SK-N-SH (cell line): Measurements from ENCODE around the gene CHSY3.

Source experiments
- ELF1 ChIP-seq: IDR thresholded peaks from 2 replicates; pipeline ENCODE4 v1.4.0; 2012
- EP300 ChIP-seq, 2 experiments: IDR thresholded peaks; 2 replicates each; pipeline versions ENCODE4 v1.4.0 to v1.6.1; 2012; ENCODE audit warnings: borderline replicate concordance in 1 of 2, low read depth in 1 of 2, low read length in 1 of 2
- POLR2AphosphoS5 ChIP-seq: IDR thresholded peaks from 2 replicates; pipeline ENCODE4 v1.6.1; 2012; ENCODE audit warnings: low read depth, low read length
- SIN3A ChIP-seq: IDR thresholded peaks from 2 replicates; pipeline ENCODE4 v1.6.1; 2012; ENCODE audit warnings: low read depth, mild to moderate bottlenecking, low read length, moderate library complexity, borderline replicate concordance
- TAF1 ChIP-seq: IDR thresholded peaks from 2 replicates; pipeline ENCODE4 v1.6.1; 2012; ENCODE audit warnings: low read depth, mild to moderate bottlenecking, low read length, moderate library complexity, borderline replicate concordance
- TCF12 ChIP-seq: IDR thresholded peaks from 2 replicates; pipeline ENCODE4 v1.4.0; 2012
- TF ChIP-seq, protein P1 (sequence below): fragments of 200-600 bp; sonication (generic); IDR thresholded peaks from 2 replicates; pipeline ENCODE4 v1.6.1; 2017; ENCODE audit warnings: antibody characterized with exemption, mild to moderate bottlenecking, moderate library complexity
- TF ChIP-seq, protein P2 (sequence below): IDR thresholded peaks from 2 replicates; pipeline ENCODE4 v1.6.1; 2012; ENCODE audit warnings: mild to moderate bottlenecking, low read depth, low read length, moderate library complexity
- TF ChIP-seq, protein P3 (sequence below): IDR thresholded peaks from 2 replicates; pipeline ENCODE4 v1.4.0; 2012; ENCODE audit warnings: low read depth

DNA sequence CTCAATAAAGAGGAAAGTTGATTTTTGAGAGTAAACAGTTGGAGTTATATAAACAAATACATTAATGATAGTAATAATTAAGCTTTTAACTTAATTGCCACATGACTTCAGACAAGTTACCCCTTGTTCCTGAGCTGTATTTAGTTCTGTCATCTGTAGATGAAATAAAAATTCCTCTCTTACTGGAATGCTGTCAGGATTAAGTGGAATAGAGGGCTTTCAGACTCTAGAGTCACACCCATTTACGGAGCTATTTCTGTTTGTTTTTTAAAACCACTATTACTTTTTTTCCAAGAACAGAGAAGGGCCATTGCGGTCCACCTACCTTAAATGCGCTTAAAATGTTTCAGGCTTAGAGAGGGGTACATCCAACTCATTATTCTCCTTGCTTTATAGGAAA lies 170.6 kb downstream of the CHSY3 start:
- TF ChIP-seq TCF12 (no peak), TAF1 (no peak), SIN3A (no peak), EP300 (IDR thresholded peaks at IDR 0.05; ENCODE audit: borderline replicate concordance in 1 of 2, low read depth in 1 of 2, low read length in 1 of 2) (no peak), POLR2AphosphoS5 (no peak), ELF1 (no peak)
- TF ChIP-seq, protein P1, sequence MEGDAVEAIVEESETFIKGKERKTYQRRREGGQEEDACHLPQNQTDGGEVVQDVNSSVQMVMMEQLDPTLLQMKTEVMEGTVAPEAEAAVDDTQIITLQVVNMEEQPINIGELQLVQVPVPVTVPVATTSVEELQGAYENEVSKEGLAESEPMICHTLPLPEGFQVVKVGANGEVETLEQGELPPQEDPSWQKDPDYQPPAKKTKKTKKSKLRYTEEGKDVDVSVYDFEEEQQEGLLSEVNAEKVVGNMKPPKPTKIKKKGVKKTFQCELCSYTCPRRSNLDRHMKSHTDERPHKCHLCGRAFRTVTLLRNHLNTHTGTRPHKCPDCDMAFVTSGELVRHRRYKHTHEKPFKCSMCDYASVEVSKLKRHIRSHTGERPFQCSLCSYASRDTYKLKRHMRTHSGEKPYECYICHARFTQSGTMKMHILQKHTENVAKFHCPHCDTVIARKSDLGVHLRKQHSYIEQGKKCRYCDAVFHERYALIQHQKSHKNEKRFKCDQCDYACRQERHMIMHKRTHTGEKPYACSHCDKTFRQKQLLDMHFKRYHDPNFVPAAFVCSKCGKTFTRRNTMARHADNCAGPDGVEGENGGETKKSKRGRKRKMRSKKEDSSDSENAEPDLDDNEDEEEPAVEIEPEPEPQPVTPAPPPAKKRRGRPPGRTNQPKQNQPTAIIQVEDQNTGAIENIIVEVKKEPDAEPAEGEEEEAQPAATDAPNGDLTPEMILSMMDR, result no peak
- TF ChIP-seq, protein P2, sequence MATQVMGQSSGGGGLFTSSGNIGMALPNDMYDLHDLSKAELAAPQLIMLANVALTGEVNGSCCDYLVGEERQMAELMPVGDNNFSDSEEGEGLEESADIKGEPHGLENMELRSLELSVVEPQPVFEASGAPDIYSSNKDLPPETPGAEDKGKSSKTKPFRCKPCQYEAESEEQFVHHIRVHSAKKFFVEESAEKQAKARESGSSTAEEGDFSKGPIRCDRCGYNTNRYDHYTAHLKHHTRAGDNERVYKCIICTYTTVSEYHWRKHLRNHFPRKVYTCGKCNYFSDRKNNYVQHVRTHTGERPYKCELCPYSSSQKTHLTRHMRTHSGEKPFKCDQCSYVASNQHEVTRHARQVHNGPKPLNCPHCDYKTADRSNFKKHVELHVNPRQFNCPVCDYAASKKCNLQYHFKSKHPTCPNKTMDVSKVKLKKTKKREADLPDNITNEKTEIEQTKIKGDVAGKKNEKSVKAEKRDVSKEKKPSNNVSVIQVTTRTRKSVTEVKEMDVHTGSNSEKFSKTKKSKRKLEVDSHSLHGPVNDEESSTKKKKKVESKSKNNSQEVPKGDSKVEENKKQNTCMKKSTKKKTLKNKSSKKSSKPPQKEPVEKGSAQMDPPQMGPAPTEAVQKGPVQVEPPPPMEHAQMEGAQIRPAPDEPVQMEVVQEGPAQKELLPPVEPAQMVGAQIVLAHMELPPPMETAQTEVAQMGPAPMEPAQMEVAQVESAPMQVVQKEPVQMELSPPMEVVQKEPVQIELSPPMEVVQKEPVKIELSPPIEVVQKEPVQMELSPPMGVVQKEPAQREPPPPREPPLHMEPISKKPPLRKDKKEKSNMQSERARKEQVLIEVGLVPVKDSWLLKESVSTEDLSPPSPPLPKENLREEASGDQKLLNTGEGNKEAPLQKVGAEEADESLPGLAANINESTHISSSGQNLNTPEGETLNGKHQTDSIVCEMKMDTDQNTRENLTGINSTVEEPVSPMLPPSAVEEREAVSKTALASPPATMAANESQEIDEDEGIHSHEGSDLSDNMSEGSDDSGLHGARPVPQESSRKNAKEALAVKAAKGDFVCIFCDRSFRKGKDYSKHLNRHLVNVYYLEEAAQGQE, result no peak
- TF ChIP-seq, protein P3, sequence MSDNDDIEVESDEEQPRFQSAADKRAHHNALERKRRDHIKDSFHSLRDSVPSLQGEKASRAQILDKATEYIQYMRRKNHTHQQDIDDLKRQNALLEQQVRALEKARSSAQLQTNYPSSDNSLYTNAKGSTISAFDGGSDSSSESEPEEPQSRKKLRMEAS, result no peak
